CD4-positive, alpha-beta T cell treated with Interleukin-6 for 4 hours (primary cell): Measurements from ENCODE around the gene MTHFD1L.
A peak's percentile ranks its signal among the peaks of the same experiment; 100 is the strongest.

ENCODE experiments used
- DNase-seq: peaks from one replicate; pipeline ENCODE4 v3.0.0-alpha.2; 2020; ENCODE audit warnings: mixed read lengths

MTHFD1L gene

GRCh38 chr6:150994026-150994425, 128.5 kb downstream of the MTHFD1L start:
- no peak for DNase-seq

GRCh38 chr6:150996968-150997367, 131.5 kb downstream of the MTHFD1L start:
- DNase-seq, result no peak

DNA sequence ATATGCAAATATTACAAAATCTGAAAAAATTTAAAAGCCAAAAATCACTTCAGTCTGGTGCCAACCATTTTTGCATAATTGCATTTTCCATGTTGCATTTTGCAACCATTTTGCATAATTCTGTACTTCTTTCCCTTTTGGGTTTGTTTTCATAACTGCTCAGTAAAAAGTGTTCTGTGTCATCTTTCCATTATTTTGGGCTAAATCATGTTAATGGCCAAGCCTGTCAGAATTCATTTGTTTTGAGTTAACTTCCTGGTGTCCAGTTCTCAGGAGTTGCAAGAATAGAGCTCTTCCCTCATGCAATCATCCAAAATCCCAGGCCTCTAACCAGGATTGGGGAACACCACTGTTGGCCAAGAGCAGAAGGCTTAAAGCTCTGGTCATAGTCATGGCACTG, 133.6 kb downstream of the MTHFD1L start:
- DNase-seq, result no peak

DNA sequence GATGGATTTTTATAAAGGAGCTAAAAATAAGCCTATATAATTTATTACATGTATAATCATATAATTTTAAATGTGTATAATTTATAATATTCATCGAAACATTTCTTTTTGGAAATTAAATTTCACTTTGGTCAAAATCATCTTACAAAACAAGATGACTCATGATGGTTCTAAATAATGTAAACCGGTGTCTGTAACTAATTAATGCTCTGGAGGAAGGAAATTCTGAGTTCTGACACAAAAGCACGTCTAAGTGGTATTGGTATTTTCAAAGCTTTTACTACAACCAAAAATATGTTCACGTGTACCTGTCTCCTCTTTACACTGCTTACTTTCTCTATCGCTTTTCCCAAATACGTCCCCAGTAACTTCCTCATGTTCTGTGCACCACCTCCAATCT, 134.1 kb downstream of the MTHFD1L start:
- no peak for DNase-seq

DNA sequence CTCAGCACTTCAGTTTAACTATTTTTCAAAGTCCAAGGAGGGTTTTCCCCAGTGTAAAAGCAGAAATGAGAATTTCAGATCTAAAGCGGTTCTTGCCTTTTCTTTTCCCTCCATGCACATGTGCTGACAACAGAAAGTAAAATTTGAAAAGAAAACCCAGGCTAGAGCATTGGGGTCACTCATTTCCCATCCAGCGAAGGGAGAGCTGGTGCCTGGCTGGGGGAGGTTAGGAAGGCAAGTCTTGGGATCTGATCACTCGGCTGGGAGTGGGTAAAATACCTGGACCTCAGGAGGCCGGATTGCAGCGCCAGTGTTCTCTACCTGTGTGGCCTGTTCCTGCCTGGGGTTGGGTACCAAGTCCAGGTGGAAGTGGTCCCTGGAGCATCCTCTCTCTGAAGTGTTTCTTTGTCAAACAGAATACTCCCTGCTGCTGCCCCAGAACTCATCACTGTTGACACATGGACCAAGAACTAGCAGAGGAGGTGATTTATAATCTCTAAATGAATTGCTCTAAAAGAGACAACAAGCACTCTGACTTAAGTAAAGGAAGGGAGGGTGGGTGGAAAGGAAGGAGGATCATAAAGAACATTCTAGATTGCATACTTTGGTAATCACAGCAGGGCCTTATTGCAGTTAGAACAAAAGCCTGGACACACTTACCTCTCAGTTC, 136.0 kb downstream of the MTHFD1L start:
- no peak for DNase-seq

GRCh38 chr6:151002057-151002450, 136.6 kb downstream of the MTHFD1L start:
- DNase-seq, result no peak

- no peak for DNase-seq
Observed at GRCh38 chr6:151002491-151002935, 137.0 kb downstream of the MTHFD1L start.

- DNase-seq, result no peak
Observed at GRCh38 chr6:151004383-151005024, 139.0 kb downstream of the MTHFD1L start.

- DNase-seq, result no peak
Observed at GRCh38 chr6:151005164-151005563, 139.7 kb downstream of the MTHFD1L start.

DNA sequence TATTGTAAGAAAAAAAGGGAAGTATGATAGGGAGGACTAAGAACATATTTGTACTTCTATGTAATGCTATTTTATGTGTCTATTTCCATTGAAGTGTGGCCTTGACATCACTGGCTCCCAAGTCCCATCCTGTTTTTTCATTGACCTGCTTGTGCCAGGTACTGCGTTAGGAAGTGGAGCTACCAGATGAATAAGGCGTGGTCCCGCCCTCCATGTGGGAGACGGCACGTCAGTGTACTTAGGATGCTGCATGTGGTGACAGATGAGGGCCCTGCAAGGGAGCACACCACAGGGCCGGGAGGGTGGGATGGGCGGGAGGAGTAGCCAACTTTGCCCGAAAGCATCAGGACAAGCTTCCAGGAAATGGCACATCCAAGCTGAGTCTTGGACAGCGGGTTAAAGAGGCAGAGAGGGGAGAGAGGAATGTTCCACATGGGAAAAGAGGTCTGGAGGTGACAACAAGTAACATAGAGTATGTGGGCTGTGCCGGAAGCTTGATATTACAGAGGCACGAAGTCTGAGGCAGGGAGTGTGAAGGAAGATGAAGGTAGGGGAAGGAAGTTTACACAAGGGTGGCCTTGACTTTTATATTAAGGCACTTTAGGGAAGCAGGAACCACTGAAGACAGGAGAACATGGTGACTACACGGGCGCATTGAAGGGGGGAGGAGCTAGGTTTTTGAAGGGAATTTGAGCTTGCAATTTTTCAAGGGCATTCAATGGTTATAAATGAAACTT, 140.6 kb downstream of the MTHFD1L start:
- DNase-seq, result no peak

DNA sequence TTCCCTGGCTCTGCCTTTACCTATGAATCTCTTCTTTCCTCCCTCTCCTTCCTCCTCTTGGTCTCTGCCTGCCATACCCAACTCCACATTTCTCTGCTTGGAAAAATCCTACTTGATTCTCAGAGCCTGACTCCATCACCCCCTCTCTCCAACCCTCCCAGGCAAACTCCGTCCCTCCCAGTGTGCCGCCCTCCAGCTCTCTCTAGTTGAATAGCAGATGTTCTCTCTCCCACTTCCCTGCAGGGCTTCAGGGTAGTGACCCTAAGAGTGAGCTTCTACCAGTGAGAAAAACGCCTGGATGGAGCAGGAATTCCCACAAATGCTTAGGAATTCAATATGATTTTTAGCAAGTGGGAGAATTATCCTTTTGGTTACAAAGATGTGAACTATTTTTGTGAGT, 141.6 kb downstream of the MTHFD1L start:
- DNase-seq, result no peak

DNA sequence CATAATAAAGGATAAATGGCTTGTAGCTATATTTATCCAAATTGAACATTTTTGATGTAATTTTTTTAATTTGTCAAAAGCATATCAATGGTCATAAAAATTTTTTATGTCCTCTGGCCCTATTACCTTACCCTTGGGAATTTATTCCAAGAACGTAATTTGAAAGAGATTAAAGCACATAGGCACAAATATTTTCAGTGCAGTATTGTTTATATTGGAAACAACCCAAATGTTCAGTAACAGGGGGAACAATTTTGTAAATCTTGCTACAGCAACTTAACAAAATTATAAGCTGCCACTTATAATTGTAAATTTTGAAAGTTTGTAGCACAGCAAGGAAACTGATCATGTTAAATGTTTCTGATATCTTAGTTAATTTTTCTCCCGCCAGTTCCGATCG, 142.4 kb downstream of the MTHFD1L start:
- DNase-seq, result no peak

DNA sequence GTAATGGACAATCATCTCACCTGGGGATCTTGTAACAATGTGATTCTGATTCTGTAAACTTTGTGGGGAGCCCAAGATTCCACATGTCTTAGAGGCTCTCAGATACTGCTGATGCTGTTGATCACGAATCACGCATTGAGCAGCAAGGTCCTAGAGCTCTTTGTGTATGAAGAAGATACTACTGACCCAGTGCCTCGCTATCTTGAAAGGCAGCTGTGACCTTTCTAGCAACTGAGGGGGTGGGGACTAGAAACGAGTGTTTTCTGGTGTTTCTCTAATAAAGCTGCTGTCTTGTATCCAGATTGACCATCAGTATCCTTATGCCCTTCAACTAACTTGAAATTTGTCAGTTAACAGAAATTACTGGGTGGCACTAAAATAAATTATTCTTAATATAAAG, 142.9 kb downstream of the MTHFD1L start:
- no peak for DNase-seq

DNA sequence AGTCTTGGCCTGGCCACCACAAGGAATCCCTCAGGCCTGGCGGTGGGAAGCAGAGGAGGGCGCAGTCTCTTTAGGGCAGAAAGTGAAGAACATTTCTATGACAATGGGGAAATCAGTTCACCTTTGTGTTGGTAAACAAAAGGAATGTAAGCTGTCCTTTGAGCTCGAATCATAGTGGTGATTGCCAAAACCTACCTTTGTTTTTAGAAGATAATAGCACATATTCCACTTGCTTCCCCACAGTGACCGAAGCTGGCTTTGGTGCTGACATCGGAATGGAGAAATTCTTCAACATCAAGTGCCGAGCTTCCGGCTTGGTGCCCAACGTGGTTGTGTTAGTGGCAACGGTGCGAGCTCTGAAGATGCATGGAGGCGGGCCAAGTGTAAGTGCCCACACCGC, 144.1 kb downstream of the MTHFD1L start:
- DNase-seq, result no peak

- DNase-seq, result no peak
Observed at GRCh38 chr6:151010071-151010470, 144.6 kb downstream of the MTHFD1L start.

GRCh38 chr6:151012321-151013294, 147.1 kb downstream of the MTHFD1L start:
- no peak for DNase-seq

DNA sequence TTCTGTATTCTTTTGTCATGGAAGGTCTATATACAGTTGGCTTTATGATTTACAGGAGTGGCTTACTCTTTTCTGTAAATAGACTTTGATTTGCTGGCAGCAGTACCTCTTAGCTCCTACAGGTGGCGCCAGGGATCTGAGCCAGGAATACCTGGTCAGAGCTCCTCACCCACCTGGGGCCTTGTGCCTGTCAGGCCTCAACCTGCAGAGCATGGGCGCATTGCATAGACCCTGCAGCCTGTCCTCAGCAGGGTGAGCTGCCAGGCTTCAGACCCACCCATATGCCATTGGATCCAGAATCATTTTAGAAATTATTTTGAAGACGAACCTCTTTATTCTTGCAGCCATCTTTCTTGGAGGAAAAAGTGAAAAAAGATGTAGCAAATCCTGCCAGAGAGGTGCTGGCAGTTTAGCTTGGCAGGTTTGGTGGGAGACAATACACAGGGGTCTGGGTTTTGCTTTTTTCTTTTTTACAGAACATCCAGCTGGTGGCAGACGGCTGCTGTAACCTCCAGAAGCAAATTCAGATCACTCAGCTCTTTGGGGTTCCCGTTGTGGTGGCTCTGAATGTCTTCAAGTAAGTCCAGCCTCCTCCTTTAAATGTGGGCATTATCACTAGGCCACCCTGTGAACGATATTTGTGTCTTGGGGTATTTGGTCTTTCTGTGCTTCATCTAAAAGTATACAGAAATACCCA, 149.1 kb downstream of the MTHFD1L start:
- DNase-seq, result peak; percentile 68

GRCh38 chr6:151015101-151015700, 149.7 kb downstream of the MTHFD1L start:
- no peak for DNase-seq

DNA sequence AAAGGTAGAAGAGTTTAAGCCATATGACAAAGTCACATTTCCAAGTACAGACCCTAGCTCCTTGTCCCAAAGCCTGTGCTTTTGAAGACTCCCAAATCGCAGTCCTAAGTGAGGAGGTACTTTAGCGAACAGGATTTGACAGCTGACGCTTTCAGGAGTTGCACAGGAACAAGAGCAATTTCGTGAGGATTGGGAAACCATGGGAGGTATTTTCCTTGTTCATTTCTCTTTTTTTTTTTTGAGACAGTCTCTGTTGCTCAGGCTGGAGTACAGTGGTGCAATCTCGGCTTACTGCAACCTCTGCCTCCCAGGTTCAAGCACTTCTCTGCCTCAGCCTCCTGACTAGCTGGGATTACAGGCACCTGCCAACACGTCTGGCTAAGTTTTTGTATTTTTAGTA, 150.6 kb downstream of the MTHFD1L start:
- no peak for DNase-seq

DNA sequence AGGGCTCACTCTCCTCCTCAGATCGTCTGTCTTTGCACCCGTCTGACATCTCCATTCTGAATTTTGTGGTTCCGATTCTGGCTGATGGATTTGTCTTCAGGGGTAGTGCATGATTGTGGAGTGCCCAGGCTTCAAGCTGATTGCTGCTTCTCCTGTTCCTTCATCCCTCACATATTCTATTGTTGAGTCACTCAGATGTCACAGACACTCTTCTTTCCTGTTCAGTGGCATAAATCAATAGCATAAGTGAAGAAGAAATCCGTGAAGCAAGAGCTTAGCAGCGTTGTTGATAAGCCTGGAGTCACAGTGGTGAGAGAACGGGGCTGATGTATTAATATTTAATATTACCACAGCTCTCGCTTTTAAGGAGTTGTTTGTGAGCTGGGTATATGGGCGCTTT, 152.5 kb downstream of the MTHFD1L start:
- DNase-seq, result no peak

GRCh38 chr6:151018911-151019782, 153.6 kb downstream of the MTHFD1L start:
- DNase-seq, result no peak
